C4-2B (cell line): Measurements from ENCODE around the gene MAGED2.

Source experiments
- ZFX ChIP-seq: fragments of 450-650 bp; IDR thresholded peaks from 2 replicates; pipeline ENCODE4 v1.6.1; 2017
- TF ChIP-seq, protein P1 (sequence below): fragments of 450-650 bp; conservative IDR thresholded peaks from 2 replicates; pipeline ENCODE4 v1.5.1; 2017; ENCODE audit warnings: mild to moderate bottlenecking

DNA sequence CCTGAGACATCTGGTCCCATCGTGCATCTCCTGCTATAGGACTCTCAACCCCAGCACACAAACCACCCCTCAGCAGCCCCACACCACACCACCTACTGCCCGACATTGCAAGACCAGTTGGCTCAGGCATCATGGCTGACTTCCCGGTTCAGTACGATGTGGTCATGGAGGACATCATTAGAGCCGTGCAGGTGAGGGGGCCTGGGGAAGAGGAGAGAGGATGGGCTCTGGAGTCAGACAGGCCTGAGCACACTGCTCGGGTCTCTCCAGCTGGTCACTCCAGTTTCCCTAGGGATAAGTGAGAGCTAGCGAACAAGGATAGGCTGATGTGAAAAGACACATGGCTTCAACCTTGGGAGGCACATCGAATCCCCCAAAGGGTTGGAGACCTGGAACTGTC lies 17.2 kb downstream of the MAGED2 start:
- TF ChIP-seq, protein P1, sequence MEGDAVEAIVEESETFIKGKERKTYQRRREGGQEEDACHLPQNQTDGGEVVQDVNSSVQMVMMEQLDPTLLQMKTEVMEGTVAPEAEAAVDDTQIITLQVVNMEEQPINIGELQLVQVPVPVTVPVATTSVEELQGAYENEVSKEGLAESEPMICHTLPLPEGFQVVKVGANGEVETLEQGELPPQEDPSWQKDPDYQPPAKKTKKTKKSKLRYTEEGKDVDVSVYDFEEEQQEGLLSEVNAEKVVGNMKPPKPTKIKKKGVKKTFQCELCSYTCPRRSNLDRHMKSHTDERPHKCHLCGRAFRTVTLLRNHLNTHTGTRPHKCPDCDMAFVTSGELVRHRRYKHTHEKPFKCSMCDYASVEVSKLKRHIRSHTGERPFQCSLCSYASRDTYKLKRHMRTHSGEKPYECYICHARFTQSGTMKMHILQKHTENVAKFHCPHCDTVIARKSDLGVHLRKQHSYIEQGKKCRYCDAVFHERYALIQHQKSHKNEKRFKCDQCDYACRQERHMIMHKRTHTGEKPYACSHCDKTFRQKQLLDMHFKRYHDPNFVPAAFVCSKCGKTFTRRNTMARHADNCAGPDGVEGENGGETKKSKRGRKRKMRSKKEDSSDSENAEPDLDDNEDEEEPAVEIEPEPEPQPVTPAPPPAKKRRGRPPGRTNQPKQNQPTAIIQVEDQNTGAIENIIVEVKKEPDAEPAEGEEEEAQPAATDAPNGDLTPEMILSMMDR: no peak
- no peak for TF ChIP-seq ZFX
